ENCODE results near the gene BEX4. TPM values are rescaled to one million over a fixed set of nuclear protein-coding genes. Genes with fewer than 3 reads are reported as not detected.
A peak's percentile ranks its signal among the peaks of the same experiment; 100 is the strongest.
"Not testable (repeated sequence)": the region's sequence is repeated elsewhere in the genome, so short reads cannot be mapped to it uniquely, and the experiment has no call there.

The BEX4 gene
- total RNA-seq, 1 donor from 2014 or later, result 106 TPM

DNA sequence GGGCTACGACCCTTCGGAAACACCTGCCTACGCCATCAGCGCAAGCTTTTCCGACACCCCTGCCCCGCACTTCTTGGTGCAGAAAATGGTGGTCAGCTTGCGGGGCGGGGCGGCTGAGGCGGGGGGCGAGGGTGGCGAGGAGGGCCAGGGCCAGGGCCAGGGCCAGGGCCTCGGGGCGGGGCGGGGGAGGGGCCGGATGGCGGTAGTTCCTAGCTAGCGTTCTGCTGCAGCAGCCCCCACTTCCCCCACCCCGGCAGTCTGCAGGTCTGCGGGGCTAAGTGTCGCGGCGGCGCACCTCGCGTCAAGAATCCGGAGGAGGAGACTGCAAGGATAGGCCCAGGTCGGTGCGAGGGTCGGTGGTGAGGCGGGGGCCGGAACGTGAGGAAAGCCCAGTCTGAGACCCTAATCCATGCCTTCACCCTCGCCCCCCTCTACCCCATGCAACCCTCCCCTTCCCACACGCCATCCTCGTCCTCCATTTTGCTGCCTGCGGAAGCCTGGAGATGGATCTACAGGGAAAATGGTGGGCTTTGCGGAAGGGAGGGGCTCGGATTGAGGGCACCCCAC, 600 bp downstream of the BEX4 start:
- peak overlapping the region; percentile 72 for H3K4me2 ChIP-seq
- Mint-ChIP-seq H3K36me3 (peaks cover 9% of the 10 kb centered on the region), H3K9me3 (peaks cover 4% of the 10 kb centered on the region), H3K4me3 (peak overlapping the region; percentile 87), H3K27me3 (ENCODE audit: insufficient read depth, low read depth) (no peaks in the 10 kb centered on the region), H3K4me1 (peaks cover 9% of the 10 kb centered on the region), H3K27ac (peak overlapping the region; percentile 34)
- peaks cover 6% of the 10 kb centered on the region for H3K36me3 ChIP-seq
- H3K4me3 ChIP-seq, result peak overlapping the region; percentile 86
- no peaks in the 10 kb centered on the region for H4K20me1 ChIP-seq (ENCODE audit: low read depth)
- H3K27me3 ChIP-seq, result no peaks in the 10 kb centered on the region
- peak overlapping the region; percentile 83 for H3K27ac ChIP-seq
- peak; percentile 66 for DNase-seq (ENCODE audit: low spot score)
- H3K4me1 ChIP-seq, result peaks cover 7% of the 10 kb centered on the region
- H2AFZ ChIP-seq (replicated peaks), result peak overlapping the region; percentile 65
- peaks cover 9% of the 10 kb centered on the region for H3F3A ChIP-seq (ENCODE audit: low read depth)
- TF ChIP-seq EZH2phosphoT487 (IDR thresholded peaks at IDR 0.05) (no peak), EZH2 (IDR thresholded peaks at IDR 0.05) (no peak)
- TF ChIP-seq, protein P1, sequence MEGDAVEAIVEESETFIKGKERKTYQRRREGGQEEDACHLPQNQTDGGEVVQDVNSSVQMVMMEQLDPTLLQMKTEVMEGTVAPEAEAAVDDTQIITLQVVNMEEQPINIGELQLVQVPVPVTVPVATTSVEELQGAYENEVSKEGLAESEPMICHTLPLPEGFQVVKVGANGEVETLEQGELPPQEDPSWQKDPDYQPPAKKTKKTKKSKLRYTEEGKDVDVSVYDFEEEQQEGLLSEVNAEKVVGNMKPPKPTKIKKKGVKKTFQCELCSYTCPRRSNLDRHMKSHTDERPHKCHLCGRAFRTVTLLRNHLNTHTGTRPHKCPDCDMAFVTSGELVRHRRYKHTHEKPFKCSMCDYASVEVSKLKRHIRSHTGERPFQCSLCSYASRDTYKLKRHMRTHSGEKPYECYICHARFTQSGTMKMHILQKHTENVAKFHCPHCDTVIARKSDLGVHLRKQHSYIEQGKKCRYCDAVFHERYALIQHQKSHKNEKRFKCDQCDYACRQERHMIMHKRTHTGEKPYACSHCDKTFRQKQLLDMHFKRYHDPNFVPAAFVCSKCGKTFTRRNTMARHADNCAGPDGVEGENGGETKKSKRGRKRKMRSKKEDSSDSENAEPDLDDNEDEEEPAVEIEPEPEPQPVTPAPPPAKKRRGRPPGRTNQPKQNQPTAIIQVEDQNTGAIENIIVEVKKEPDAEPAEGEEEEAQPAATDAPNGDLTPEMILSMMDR (IDR thresholded peaks at IDR 0.05), result no peak
- H3K9ac ChIP-seq, result peak overlapping the region; percentile 82
- no peaks in the 10 kb centered on the region for H3K9me3 ChIP-seq (ENCODE audit: low read depth)
- H3K79me2 ChIP-seq (ENCODE audit: low read depth), result peaks cover 8% of the 10 kb centered on the region

DNA sequence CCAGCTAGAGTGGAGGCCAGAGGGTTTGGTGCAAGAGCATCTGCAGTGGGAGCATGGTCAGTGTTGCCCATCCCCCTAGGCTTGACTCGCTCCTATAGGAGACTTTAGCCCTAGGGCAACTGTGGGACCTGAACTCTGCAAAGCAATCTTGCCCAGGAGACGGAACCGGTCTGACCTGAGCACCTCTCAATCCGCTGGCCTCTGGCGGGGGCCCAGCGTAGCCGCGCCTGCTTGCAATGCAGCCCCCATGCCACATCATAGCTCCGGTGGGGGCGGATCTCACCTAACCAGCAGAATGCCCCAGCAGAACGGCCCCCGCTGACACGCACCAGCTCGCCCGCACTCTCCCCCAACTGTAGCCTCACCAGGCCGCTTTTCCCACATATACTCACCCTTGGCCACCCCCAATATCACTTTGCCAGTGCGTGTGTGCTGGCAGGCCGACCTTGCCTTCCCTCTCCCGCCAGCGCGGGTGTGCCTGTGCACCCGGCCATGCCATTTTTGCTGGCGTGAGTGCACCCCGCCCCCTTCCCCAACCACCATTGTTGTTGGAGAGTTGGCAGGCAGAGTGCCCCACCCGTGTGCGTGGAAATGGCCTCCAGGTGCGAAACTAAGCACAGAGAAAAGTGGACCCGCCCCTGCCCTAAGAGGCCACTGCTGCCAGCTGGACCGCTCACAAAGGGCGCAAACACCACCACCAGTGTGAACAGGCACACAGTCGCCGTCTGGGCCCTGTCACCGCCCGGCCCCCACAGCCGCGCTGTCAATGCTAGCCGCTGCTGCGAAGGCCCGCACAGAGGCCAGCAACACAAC, 5.8 kb downstream of the BEX4 start:
- Histone ChIP-seq H3F3A (ENCODE audit: low read depth) (peaks cover 3% of the 10 kb centered on the region), H3K36me3 (peaks cover 6% of the 10 kb centered on the region), H2AFZ (replicated peaks) (no peak overlapping the region), H3K4me2 (no peak overlapping the region), H3K27me3 (no peaks in the 10 kb centered on the region), H3K9ac (no peak overlapping the region), H3K27ac (no peak overlapping the region), H3K9me3 (ENCODE audit: low read depth) (peaks cover 8% of the 10 kb centered on the region), H3K4me1 (peaks cover 7% of the 10 kb centered on the region), H3K79me2 (ENCODE audit: low read depth) (peaks cover 8% of the 10 kb centered on the region), H3K4me3 (no peak overlapping the region), H4K20me1 (ENCODE audit: low read depth) (no peaks in the 10 kb centered on the region)
- no peak for TF ChIP-seq EZH2phosphoT487 (IDR thresholded peaks at IDR 0.05)
- TF ChIP-seq EZH2 (IDR thresholded peaks at IDR 0.05), result no peak
- TF ChIP-seq, protein P1 (IDR thresholded peaks at IDR 0.05), result no peak
- Mint-ChIP-seq H3K4me3 (no peak overlapping the region), H3K27me3 (ENCODE audit: insufficient read depth, low read depth) (no peaks in the 10 kb centered on the region), H3K9me3 (peaks cover 2% of the 10 kb centered on the region), H3K36me3 (peaks cover 6% of the 10 kb centered on the region), H3K4me1 (peaks cover 7% of the 10 kb centered on the region), H3K27ac (no peak overlapping the region)
- no peak for DNase-seq (ENCODE audit: low spot score)

GRCh38 chrX:103225918-103226317, 11.0 kb downstream of the BEX4 start:
- not testable (repeated sequence) for H4K20me1 ChIP-seq (ENCODE audit: low read depth); H3K27ac Mint-ChIP-seq; H3K27me3 ChIP-seq; H3K4me2 ChIP-seq; H3K9me3 Mint-ChIP-seq; H3K27ac ChIP-seq; H3K79me2 ChIP-seq (ENCODE audit: low read depth); H3K4me1 ChIP-seq; H3K4me3 ChIP-seq; H3K4me3 Mint-ChIP-seq; H3K27me3 Mint-ChIP-seq (ENCODE audit: insufficient read depth, low read depth); H3K36me3 Mint-ChIP-seq; H3K36me3 ChIP-seq; DNase-seq (ENCODE audit: low spot score); H3K4me1 Mint-ChIP-seq; H3K9me3 ChIP-seq (ENCODE audit: low read depth); H3K9ac ChIP-seq; H2AFZ ChIP-seq (replicated peaks); H3F3A ChIP-seq (ENCODE audit: low read depth)

GRCh38 chrX:103233263-103233662, 18.4 kb downstream of the BEX4 start:
- Histone ChIP-seq H4K20me1 (ENCODE audit: low read depth) (no peaks in the 10 kb centered on the region), H3K9me3 (ENCODE audit: low read depth) (no peaks in the 10 kb centered on the region), H2AFZ (replicated peaks) (no peak overlapping the region), H3K36me3 (no peaks in the 10 kb centered on the region), H3K79me2 (ENCODE audit: low read depth) (no peaks in the 10 kb centered on the region), H3K4me3 (no peak overlapping the region), H3K4me1 (no peaks in the 10 kb centered on the region), H3K9ac (no peak overlapping the region), H3K27me3 (no peaks in the 10 kb centered on the region), H3K4me2 (no peak overlapping the region), H3F3A (ENCODE audit: low read depth) (no peaks in the 10 kb centered on the region), H3K27ac (no peak overlapping the region)
- no peak overlapping the region for H3K27ac Mint-ChIP-seq
- H3K36me3 Mint-ChIP-seq, result no peaks in the 10 kb centered on the region
- no peak overlapping the region for H3K4me3 Mint-ChIP-seq
- no peak for DNase-seq (ENCODE audit: low spot score)
- H3K27me3 Mint-ChIP-seq (ENCODE audit: insufficient read depth, low read depth), result peaks cover 8% of the 10 kb centered on the region
- TF ChIP-seq, protein P1 (IDR thresholded peaks at IDR 0.05), result no peak
- TF ChIP-seq EZH2 (IDR thresholded peaks at IDR 0.05), result no peak
- H3K9me3 Mint-ChIP-seq, result no peaks in the 10 kb centered on the region
- no peaks in the 10 kb centered on the region for H3K4me1 Mint-ChIP-seq

All from neural progenitor cell (in vitro differentiated cells).